COLO829 (cell line): ENCODE data around the gene TRNT1.

Experiments used
- DNase-seq: peaks from one replicate; pipeline ENCODE4 v3.0.0; 2012; ENCODE audit warnings: low spot score

TRNT1 gene

DNA sequence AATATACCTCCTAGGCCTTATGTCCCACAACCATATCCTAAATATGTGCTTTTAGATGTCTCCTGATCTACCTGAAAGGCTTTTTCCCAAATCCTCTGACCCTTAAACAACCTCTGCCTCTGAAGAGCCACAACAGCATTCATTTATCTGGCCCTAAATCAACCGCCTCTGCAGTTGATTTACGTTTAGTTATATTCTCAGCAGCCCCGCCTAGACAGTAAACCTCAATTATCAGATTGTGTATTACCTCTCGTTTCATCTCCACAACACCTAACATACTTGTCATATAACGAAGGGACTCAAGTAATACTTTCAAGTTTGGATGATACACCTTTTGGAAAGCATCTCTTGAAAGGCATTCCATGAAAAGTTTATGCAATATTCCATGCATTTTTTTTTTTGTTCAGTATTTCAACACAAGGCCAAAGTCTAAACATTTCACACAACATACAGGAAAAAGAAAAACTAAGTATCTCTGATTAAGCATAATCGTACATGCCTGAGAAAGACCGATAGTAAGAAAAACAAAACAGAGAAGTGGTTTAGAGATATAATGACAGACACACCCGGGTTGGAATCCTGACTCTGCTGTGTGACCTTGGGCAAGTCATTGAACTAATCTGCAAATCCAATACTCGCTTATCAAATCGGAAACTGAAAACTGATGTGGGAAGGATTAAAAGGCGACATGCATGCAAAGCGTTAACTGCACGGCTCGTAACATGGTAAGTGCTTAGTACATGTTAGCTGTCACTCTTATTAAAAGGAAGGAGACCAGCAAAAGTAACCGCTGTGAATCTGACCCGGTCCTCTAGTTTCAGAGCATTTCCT, 52.0 kb downstream of the TRNT1 start:
- DNase-seq: no peak

- DNase-seq: peak; percentile 79
Measured at GRCh38 chr3:3179407-3180094, 52.8 kb downstream of the TRNT1 start, which contains the start of gene CRBN. Gene CRBN (minus strand): TSS chr3:3179691. CDS start chr3:3179687, 4 bp downstream.

- no peak for DNase-seq
Measured at GRCh38 chr3:3180456-3180855, 53.7 kb downstream of the TRNT1 start.

DNA sequence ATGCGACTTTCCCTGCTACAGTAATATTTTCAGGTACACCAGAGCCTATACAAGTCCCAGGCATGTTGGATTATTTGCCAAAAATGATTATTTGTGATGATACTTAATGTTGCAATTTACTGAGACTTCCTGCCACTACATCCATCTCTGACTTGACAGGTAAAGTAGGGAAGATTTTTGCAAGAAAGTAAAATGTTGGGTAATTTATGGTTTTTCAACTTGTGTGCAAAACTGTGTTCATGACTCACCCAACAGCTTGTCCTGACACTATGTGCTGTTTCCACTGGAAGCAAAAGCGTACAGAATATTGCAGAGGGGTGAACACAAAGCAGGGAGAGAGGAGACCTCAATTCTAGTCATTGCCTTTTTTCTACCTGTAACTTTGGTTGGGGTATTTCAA, 58.1 kb downstream of the TRNT1 start:
- no peak for DNase-seq

- no peak for DNase-seq
Measured at GRCh38 chr3:3189102-3189727, 62.5 kb downstream of the TRNT1 start.

DNA sequence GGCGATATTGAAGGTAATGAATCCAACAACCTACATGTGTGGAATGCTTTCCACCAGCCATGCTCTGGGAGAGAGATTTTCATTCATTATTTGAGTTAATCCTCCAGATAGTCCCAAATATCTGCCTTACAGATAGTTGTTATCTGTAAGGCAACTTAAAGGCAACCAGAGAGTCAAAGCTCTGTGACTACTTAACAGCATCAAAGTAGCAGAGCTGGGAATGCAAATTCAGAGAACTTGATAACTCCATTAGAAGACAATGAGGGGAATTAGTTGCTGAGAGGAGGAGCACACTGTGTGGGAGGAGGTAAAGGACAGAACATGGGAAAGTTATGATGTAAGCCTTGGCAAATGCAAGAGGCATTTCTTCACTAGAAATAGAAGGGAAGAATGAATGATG, 63.2 kb downstream of the TRNT1 start:
- no peak for DNase-seq

DNA sequence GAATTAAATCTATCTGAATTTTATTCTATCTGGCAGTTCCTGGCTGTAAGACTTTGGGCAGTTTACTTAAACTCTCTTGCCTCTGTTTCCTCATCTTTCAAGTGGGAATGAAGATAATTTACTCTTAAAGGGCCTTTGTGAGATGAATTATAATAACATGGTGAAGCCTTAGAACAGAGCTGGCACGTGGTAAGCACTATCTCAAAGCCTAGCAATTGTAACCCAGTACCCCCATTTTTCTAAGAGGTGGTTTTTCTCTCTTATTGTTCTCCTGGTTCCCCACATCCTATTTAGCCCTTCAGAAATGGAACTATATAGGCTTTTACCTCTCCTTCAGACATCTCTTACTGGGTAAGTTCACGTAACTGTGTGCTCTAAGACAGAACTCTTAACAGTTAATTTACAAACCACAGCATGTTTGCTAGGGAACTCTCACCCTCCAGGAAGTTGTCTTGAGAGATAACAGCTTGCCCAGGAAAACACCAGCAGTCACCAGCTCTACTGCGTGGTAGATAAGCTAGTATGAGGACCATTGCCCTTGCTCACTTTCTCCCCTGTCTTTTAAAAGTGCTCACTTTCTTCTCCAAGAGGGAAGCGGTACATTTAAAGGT, 65.0 kb downstream of the TRNT1 start:
- no peak for DNase-seq

- no peak for DNase-seq
Measured at GRCh38 chr3:3192286-3192675, 65.5 kb downstream of the TRNT1 start.

GRCh38 chr3:3194861-3195260, 68.1 kb downstream of the TRNT1 start:
- no peak for DNase-seq

DNA sequence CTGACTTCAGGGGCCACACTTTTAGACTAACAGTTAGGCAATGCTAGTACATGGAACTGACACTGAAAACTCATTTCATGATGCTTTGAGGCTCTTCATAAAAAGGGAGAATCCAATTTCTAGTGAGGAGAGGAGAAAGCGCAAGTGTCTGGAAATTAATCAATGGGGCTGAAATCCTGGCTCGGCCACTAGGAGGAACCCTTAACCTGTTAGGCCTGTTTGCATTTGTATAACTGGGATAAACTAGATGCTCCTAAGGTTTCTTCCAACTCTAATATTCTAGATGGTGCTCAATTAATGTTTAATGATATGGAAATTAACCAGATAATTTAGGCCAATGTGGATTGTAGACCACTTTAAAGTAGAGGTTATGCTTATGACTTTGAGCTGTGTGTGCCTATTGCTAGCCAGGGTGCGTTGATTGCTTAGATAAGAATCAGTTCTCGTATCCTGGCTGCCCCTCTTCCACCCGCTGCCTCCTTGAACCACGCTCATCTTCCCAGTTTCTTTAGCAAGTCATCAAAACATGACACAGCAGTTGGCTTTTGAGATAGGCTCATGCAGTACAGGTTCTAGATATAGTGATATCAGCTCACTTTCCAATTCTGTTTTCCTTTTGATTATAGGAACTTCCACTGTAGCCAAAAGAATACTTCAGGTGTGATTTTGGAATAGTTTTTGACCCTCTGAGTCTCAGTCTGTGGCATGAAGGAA, 69.6 kb downstream of the TRNT1 start:
- peak; percentile 32 for DNase-seq
